HL-60 (cell line): ENCODE data around the gene SIGLEC6.
A peak's percentile ranks its signal among the peaks of the same experiment; 100 is the strongest.

ENCODE experiments used
- DNase-seq, 2 experiments: peaks; one replicate each; pipeline ENCODE4 v3.0.0-alpha.2; 2010 to 2020; ENCODE audit warnings: low read depth in 1 of 2, low spot score in 1 of 2
- H3K27ac ChIP-seq: fragments of 250-450 bp; sonication (Bioruptor Pico); replicated peaks from 2 replicates; pipeline ENCODE4 v1.5.1; 2020; ENCODE audit warnings: mild to moderate bottlenecking, moderate library complexity
- H3K27me3 ChIP-seq: fragments of 250-450 bp; sonication (Bioruptor Pico); 2 replicates; pipeline ENCODE4 v1.5.1; 2021; ENCODE audit warnings: mild to moderate bottlenecking, moderate library complexity; ENCODE audit not compliant: insufficient read depth, poor library complexity, severe bottlenecking
- H3K4me3 ChIP-seq: replicated peaks from 2 replicates; pipeline ENCODE4 v1.5.1; 2011; ENCODE audit warnings: mild to moderate bottlenecking, control low read depth, low read length; ENCODE audit not compliant: insufficient read depth
- GABPA ChIP-seq: IDR thresholded peaks from 2 replicates; pipeline ENCODE4 v1.6.1; 2012; ENCODE audit warnings: low read depth
- POLR2AphosphoS5 ChIP-seq: IDR thresholded peaks from 2 replicates; pipeline ENCODE4 v1.6.1; 2012; ENCODE audit warnings: low read depth
- SPI1 ChIP-seq: IDR thresholded peaks from 2 replicates; pipeline ENCODE4 v1.6.1; 2012; ENCODE audit warnings: low read depth, mild to moderate bottlenecking, borderline replicate concordance
- TF ChIP-seq, protein P1 (sequence below): IDR thresholded peaks from 2 replicates; pipeline ENCODE4 v1.6.1; 2012; ENCODE audit warnings: low read depth; ENCODE audit not compliant: insufficient replicate concordance
- TF ChIP-seq, protein P2 (sequence below): IDR thresholded peaks from one replicate; pipeline ENCODE4 v1.5.1; 2011; ENCODE audit warnings: low read length, control low read depth, inconsistent platforms; ENCODE audit not compliant: insufficient read depth

SIGLEC6 gene

DNA sequence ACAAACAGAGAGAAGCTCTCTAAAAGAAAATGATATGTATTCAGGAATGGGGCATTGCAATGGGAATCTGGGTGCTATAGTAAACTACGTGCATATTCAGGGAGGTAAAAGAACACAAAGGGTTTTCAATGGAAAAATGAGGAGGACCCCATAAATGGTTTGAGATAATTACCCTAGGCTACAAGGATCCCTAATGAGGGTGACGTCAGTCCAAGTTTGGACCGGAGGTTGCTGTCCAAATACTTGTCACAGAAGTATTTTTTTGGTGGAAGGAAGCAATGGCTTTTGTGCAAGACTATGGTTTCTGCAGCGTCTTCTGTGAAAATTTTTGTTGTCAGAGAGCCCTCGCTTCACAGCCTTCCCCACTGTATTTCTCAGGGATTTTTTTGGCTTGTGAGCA lies 54.1 kb downstream of the SIGLEC6 start:
- Histone ChIP-seq H3K27ac (no peak overlapping the region), H3K27me3 (no peaks in the 10 kb centered on the region), H3K4me3 (no peak overlapping the region)
- TF ChIP-seq, protein P1, sequence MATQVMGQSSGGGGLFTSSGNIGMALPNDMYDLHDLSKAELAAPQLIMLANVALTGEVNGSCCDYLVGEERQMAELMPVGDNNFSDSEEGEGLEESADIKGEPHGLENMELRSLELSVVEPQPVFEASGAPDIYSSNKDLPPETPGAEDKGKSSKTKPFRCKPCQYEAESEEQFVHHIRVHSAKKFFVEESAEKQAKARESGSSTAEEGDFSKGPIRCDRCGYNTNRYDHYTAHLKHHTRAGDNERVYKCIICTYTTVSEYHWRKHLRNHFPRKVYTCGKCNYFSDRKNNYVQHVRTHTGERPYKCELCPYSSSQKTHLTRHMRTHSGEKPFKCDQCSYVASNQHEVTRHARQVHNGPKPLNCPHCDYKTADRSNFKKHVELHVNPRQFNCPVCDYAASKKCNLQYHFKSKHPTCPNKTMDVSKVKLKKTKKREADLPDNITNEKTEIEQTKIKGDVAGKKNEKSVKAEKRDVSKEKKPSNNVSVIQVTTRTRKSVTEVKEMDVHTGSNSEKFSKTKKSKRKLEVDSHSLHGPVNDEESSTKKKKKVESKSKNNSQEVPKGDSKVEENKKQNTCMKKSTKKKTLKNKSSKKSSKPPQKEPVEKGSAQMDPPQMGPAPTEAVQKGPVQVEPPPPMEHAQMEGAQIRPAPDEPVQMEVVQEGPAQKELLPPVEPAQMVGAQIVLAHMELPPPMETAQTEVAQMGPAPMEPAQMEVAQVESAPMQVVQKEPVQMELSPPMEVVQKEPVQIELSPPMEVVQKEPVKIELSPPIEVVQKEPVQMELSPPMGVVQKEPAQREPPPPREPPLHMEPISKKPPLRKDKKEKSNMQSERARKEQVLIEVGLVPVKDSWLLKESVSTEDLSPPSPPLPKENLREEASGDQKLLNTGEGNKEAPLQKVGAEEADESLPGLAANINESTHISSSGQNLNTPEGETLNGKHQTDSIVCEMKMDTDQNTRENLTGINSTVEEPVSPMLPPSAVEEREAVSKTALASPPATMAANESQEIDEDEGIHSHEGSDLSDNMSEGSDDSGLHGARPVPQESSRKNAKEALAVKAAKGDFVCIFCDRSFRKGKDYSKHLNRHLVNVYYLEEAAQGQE, result peak; percentile 87
- no peak for TF ChIP-seq GABPA
- TF ChIP-seq SPI1, result no peak
- TF ChIP-seq, protein P2, sequence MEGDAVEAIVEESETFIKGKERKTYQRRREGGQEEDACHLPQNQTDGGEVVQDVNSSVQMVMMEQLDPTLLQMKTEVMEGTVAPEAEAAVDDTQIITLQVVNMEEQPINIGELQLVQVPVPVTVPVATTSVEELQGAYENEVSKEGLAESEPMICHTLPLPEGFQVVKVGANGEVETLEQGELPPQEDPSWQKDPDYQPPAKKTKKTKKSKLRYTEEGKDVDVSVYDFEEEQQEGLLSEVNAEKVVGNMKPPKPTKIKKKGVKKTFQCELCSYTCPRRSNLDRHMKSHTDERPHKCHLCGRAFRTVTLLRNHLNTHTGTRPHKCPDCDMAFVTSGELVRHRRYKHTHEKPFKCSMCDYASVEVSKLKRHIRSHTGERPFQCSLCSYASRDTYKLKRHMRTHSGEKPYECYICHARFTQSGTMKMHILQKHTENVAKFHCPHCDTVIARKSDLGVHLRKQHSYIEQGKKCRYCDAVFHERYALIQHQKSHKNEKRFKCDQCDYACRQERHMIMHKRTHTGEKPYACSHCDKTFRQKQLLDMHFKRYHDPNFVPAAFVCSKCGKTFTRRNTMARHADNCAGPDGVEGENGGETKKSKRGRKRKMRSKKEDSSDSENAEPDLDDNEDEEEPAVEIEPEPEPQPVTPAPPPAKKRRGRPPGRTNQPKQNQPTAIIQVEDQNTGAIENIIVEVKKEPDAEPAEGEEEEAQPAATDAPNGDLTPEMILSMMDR, result no peak
- TF ChIP-seq POLR2AphosphoS5, result no peak
- no peak for DNase-seq

DNA sequence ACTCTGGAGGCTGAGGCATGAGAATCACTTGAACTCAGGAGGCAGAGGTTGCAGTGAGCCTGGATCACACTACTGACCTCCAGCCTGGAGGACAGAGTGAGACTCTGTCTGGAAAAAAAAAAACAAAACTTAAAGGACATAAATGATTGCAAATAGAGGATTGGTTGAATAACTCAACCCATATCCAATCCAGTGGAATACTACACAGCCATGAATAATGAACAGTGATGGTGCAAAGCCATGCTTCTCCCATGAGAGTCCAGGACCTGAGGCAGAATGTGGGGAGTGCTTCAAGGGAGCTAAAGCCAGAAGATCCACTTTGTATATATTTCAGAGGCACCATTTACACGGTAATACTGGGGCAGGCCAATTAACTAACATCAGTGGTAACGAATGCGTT lies 55.3 kb downstream of the SIGLEC6 start:
- TF ChIP-seq, protein P2, result no peak
- TF ChIP-seq, protein P1, result no peak
- no peak for TF ChIP-seq POLR2AphosphoS5
- no peak for TF ChIP-seq GABPA
- TF ChIP-seq SPI1, result no peak
- H3K4me3 ChIP-seq, result no peak overlapping the region
- no peaks in the 10 kb centered on the region for H3K27me3 ChIP-seq
- DNase-seq, result no peak
- no peak overlapping the region for H3K27ac ChIP-seq

DNA sequence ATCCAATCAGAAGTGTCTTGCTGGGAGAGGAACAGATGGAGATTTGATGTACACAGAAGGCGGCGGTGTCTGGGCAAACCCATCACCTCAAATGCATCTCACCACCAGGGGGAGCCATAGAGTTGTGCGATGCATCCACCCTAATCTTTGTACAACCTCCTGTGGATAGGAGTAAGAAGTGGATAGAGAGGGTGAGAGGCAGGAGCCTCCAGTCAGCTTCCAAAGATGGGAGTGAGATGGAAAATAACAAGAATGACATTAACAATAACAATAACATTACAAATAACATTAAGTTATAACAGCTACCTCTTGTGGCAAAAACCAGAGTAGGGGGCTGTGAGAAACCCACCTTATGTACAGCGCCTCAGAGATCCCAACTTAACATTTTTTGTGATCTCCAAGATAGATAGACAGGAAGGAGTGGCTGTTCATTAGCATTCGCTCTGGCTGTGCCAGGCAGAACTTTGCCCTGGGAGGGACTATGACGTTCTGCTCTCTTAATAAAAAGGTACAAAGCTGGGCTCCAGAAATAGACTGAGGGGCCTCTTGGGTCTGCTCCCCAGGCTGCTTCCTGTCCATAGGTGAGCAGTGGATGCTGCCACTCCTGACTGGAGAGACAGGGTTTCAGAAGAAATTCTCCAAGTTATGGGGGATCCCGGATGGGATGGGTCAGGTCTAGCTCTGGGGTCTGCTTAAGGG lies 58.3 kb downstream of the SIGLEC6 start:
- peak; percentile 55 to 89 for DNase-seq
- TF ChIP-seq, protein P2, result peak; percentile 54
- TF ChIP-seq GABPA, result no peak
- TF ChIP-seq, protein P1, result peak; percentile 58
- H3K27ac ChIP-seq, result no peak overlapping the region
- no peak overlapping the region for H3K4me3 ChIP-seq
- H3K27me3 ChIP-seq, result no peaks in the 10 kb centered on the region
